C4-2B (cell line): ENCODE data around the gene TFEB.

Experiments
- CTCF ChIP-seq: fragments of 450-650 bp; conservative IDR thresholded peaks from 2 replicates; pipeline ENCODE4 v1.5.1; 2017; ENCODE audit warnings: mild to moderate bottlenecking
- ZFX ChIP-seq: fragments of 450-650 bp; IDR thresholded peaks from 2 replicates; pipeline ENCODE4 v1.6.1; 2017

GRCh38 chr6:41702771-41703494 lies 32.5 kb downstream of the TFEB start:
- TF ChIP-seq CTCF = no peak
- no peak for TF ChIP-seq ZFX
